K562 (cell line): ENCODE results near the gene MECR. TPM values are rescaled to one million over a fixed set of nuclear protein-coding genes. Genes with fewer than 3 reads are reported as not detected.

ENCODE experiments used
- ARID4B ChIP-seq: sonication (generic); formaldehyde crosslinking; IDR thresholded peaks from 2 replicates; pipeline ENCODE4 v1.8.0; 2022; ENCODE audit warnings: mild to moderate bottlenecking, missing genetic modification reagents
- KDM1A ChIP-seq, 2 experiments: fragments of 450-650 bp; IDR thresholded peaks; 2 replicates each; pipeline ENCODE4 v1.6.1; 2016; ENCODE audit warnings: mild to moderate bottlenecking in 2 of 2
- MBD2 ChIP-seq: sonication (generic); IDR thresholded peaks from 2 replicates; pipeline ENCODE4 v1.6.1; 2016; ENCODE audit warnings: low read depth, borderline replicate concordance
- MCM7 ChIP-seq, 2 experiments: fragments of 450-650 bp; IDR thresholded peaks; 2 replicates each; pipeline ENCODE4 v1.6.1; 2016 to 2018
- SP1 ChIP-seq: sonication (generic); formaldehyde crosslinking; IDR thresholded peaks from 2 replicates; pipeline ENCODE4 v1.8.1; 2022; ENCODE audit warnings: mild to moderate bottlenecking, missing genetic modification reagents
- ZNF23 ChIP-seq: fragments of 250-450 bp; sonication (Bioruptor Pico); IDR thresholded peaks from 2 replicates; pipeline ENCODE4 v1.4.0; 2020; ENCODE audit warnings: mild to moderate bottlenecking
- ZNF24 ChIP-seq: fragments of 450-650 bp; IDR thresholded peaks from 2 replicates; pipeline ENCODE4 v1.6.1; 2016
- ZNF318 ChIP-seq, 2 experiments: fragments of 450-650 bp; IDR thresholded peaks; 2 replicates each; pipeline ENCODE4 v1.6.1; 2016; ENCODE audit warnings: mild to moderate bottlenecking in 2 of 2, borderline replicate concordance in 1 of 2, low read depth in 1 of 2, moderate library complexity in 1 of 2
- ZNF395 ChIP-seq: fragments of 200-800 bp; sonication (Bioruptor generic); IDR thresholded peaks from 2 replicates; pipeline ENCODE4 v1.6.1; 2017; ENCODE audit warnings: missing genetic modification characterization, missing compliant biosample characterization
- ZNF79 ChIP-seq: fragments of 250-450 bp; sonication (Bioruptor Pico); IDR thresholded peaks from 2 replicates; pipeline ENCODE4 v1.4.0; 2020; ENCODE audit warnings: low read depth, mild to moderate bottlenecking, moderate library complexity
- polyA plus RNA-seq, 8 experiments: library from polyadenylated mRNA; depleted of rRNA in 4 of 8; stranded (reverse) in 5 of 8; unstranded in 3 of 8; fragments of >200 nt; fragmentation: Nextera tagmentation in 2 of 8; fragmentation: Illumina TruSeq in 1 of 8; extraction: Ambion mirVana in 2 of 8; extraction: Trizol in 1 of 8; gene quantifications; 2 replicates each; pipeline versions ENCODE4 v1.2.1 to v1.2.3, GENCODE V29; 2011 to 2014; ENCODE audit warnings: inconsistent platforms in 1 of 8, missing spikeins in 1 of 8
- total RNA-seq, 7 experiments: library from RNA; depleted of rRNA in 6 of 7; stranded (reverse); fragments of >200 nt in 6 of 7; fragmentation: Illumina TruSeq in 2 of 7; extraction: Trizol in 2 of 7; gene quantifications; 2 replicates each; pipeline versions ENCODE4 v1.2.1 to v1.2.3, GENCODE V29; 2011 to 2021; ENCODE audit warnings: low replicate concordance in 1 of 7
- TF ChIP-seq, protein P1 (sequence below): fragments of 450-650 bp; formaldehyde crosslinking; IDR thresholded peaks from 2 replicates; pipeline ENCODE4 v1.4.0; 2020; ENCODE audit warnings: mild to moderate bottlenecking, moderate library complexity

MECR gene
- total and polyA plus RNA-seq, 9 of the 15 experiments (the other 6 are each of a cell fraction or from before 2014, with no cell fraction given), result 10.4 to 58.6 (median 42.9) TPM

DNA sequence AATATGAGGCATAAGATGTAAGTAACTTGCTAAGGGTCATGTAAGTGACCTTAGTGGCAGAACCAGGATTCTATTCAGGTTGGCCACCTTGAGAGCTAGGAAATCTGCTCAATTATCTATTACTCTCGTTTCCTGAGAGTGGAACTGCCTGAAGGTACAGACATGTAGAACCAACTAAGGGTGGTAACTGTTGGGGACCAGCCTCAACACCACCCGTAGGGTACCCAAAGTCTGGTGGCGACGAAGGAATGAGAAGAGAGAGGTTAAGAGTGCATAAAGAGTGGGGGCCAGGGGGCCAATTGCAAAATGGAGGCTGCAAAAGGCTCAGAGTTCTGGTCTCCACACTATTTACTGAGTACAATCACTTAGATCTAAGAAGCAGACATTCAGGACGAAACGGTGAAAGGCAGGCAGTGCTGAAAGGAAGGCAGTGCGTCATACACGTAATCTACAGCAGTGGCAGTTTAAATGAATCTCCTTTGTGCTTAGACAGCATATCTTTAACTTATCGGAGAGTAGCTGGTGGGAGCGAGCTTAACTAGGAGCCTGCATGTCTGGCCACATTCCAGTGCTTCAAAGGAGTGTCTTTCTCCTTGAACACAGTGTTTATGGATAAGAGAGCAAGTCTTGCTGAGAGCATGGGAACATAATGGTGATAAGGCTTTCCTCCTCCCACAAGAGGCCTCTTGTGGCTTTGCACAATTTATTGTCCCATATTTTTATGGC, 74.0 kb downstream of the MECR start (continued):
- TF ChIP-seq ARID4B (CRISPR knock-in tag), result 0 out of 2 replicates have a peak, but pooled peaks have one; percentile 29
- TF ChIP-seq ZNF318 (IDR thresholded peaks at IDR 0.05; ENCODE audit: borderline replicate concordance in 1 of 2, low read depth in 1 of 2), result peak in 1 of 2 experiments; percentile 86; a peak in 2 of 4 replicates
- no peak for TF ChIP-seq MCM7 (IDR thresholded peaks at IDR 0.05)
- TF ChIP-seq ZNF24, result peak; percentile 88
- TF ChIP-seq ZNF395, result peak; percentile 92; the same call in 1 of the 2 replicates
- TF ChIP-seq MBD2, result peak; percentile 84
- TF ChIP-seq ZNF23 (CRISPR knock-in tag), result no peak
- 0 out of 2 replicates have a peak, but pooled peaks have one; percentile 65 for TF ChIP-seq ZNF79 (CRISPR knock-in tag)
- peak; percentile 96 for TF ChIP-seq KDM1A (IDR thresholded peaks at IDR 0.05)
- TF ChIP-seq, protein P1, sequence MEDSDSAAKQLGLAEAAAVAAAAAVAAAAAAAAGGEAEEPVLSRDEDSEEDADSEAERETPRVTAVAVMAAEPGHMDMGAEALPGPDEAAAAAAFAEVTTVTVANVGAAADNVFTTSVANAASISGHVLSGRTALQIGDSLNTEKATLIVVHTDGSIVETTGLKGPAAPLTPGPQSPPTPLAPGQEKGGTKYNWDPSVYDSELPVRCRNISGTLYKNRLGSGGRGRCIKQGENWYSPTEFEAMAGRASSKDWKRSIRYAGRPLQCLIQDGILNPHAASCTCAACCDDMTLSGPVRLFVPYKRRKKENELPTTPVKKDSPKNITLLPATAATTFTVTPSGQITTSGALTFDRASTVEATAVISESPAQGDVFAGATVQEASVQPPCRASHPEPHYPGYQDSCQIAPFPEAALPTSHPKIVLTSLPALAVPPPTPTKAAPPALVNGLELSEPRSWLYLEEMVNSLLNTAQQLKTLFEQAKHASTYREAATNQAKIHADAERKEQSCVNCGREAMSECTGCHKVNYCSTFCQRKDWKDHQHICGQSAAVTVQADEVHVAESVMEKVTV, result 0 out of 2 replicates have a peak, but pooled peaks have one; percentile 5
- TF ChIP-seq SP1 (CRISPR knock-in tag), result peak; percentile 83
